GM21737 (cell line): ENCODE data around the gene DMRTA1.
"Not testable (repeated sequence)": the region's sequence is repeated elsewhere in the genome, so short reads cannot be mapped to it uniquely, and the experiment has no call there.

ENCODE experiments used
- ATAC-seq: cut with Tn5 transposase; IDR thresholded peaks from one replicate; pipeline ENCODE4 v1.9.1; 2021; ENCODE audit warnings: mild to moderate bottlenecking, moderate library complexity; ENCODE audit not compliant: unreplicated experiment

The DMRTA1 gene

GRCh38 chr9:22457448-22457847 lies 10.8 kb downstream of the DMRTA1 start:
- ATAC-seq = no peak

- ATAC-seq = no peak
These were observed 16.6 kb downstream of the DMRTA1 start for GRCh38 chr9:22463205-22463604.

- ATAC-seq = peak; percentile 74
These were observed 23.4 kb downstream of the DMRTA1 start for GRCh38 chr9:22469928-22470544.

- no peak for ATAC-seq
These were observed 34.9 kb downstream of the DMRTA1 start for GRCh38 chr9:22481566-22481965.

- ATAC-seq = no peak
These were observed 37.0 kb downstream of the DMRTA1 start for GRCh38 chr9:22483528-22484070.

- ATAC-seq = not testable (repeated sequence)
These were observed 49.6 kb downstream of the DMRTA1 start for GRCh38 chr9:22496197-22496596.
